ENCODE data around the gene PCDHA1.

DNA sequence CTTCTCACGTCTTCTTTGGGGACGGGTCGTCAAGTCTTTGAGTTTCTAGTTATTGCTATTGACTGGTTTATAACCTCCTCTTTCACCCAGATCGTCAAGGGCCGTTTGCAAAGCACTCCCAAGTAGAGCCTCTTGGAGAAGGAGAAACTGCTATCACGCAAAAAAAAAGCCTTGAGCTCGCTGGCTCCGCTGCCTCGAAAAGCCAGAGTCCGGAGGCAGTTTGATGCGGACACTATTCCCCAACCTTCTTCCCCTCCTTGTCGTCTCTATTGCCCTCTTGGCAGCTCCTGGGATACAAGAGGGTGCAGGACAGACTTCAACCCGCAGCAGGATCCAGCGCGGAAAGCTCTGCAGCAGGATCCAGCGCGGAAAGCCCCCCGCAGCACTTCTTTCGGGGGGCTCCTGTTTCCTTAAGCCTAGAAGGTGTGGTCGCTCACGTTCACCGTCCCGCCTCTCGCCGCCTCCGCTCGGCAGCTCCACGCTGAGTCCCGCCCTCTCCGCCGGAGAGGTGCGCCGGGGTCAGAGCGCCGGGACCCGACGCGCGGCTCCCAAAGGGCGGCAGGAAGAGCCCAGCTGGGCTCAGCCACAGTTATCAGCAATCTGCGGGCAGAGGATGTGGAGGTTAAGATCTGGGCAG, 140.0 kb downstream of the PCDHA1 start, which contains the start of gene PCDHAC1:
- TF ChIP-seq, protein P1, sequence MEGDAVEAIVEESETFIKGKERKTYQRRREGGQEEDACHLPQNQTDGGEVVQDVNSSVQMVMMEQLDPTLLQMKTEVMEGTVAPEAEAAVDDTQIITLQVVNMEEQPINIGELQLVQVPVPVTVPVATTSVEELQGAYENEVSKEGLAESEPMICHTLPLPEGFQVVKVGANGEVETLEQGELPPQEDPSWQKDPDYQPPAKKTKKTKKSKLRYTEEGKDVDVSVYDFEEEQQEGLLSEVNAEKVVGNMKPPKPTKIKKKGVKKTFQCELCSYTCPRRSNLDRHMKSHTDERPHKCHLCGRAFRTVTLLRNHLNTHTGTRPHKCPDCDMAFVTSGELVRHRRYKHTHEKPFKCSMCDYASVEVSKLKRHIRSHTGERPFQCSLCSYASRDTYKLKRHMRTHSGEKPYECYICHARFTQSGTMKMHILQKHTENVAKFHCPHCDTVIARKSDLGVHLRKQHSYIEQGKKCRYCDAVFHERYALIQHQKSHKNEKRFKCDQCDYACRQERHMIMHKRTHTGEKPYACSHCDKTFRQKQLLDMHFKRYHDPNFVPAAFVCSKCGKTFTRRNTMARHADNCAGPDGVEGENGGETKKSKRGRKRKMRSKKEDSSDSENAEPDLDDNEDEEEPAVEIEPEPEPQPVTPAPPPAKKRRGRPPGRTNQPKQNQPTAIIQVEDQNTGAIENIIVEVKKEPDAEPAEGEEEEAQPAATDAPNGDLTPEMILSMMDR (conservative IDR thresholded peaks at IDR 0.05; ENCODE audit: low read depth, low read length): no peak
- no peak for TF ChIP-seq EZH2 (IDR thresholded peaks at IDR 0.05; ENCODE audit: borderline replicate concordance, low read depth, low read length, poor library complexity, severe bottlenecking)

Data from A673 (cell line).